ENCODE measurements around the gene BMERB1.
A peak's percentile ranks its signal among the peaks of the same experiment; 100 is the strongest.

BMERB1 gene

DNA sequence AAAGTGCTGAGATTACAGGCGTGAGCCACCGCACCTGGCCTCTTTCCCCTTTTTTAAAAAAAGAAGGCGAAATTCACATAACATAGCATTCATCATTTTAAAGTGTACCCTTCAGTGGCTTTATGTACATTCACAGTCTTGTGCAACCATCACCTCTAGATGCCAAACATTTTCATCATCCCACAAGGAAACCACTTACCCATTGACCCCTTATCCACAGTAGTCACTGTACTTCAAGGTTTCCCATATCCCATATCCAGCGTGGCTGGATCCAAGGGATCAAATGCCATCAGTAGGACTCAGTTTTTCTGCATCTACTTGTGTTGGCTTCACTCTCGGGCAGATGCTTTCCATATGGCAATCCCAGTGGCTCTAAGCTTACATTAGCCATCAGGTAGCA is 50.3 kb downstream of the BMERB1 start:
- no peak for DNase-seq (ENCODE audit: low read depth in 1 of 2, low spot score in 1 of 2)
- no peak for TF ChIP-seq JUND (IDR thresholded peaks at IDR 0.05; ENCODE audit: low read depth)
- in situ Hi-C loops (cut with HindIII; ENCODE audit: low pct_unique_long_range_greater_than_20kb, low sequenced_read_pairs) = no loop called here

GRCh38 chr16:15485175-15485574 is 50.8 kb downstream of the BMERB1 start:
- no peak for TF ChIP-seq JUND (IDR thresholded peaks at IDR 0.05; ENCODE audit: low read depth)
- in situ Hi-C loops (cut with HindIII; ENCODE audit: low pct_unique_long_range_greater_than_20kb, low sequenced_read_pairs) = no loop called here
- no peak for DNase-seq (ENCODE audit: low read depth in 1 of 2, low spot score in 1 of 2)

- TF ChIP-seq JUND (IDR thresholded peaks at IDR 0.05; ENCODE audit: low read depth) = no peak
- in situ Hi-C loops (cut with HindIII; ENCODE audit: low pct_unique_long_range_greater_than_20kb, low sequenced_read_pairs) = no loop called here
- DNase-seq (ENCODE audit: low read depth in 1 of 2, low spot score in 1 of 2) = no peak
Measured at GRCh38 chr16:15486661-15487060, 52.3 kb downstream of the BMERB1 start.

GRCh38 chr16:15487336-15488284 is 53.2 kb downstream of the BMERB1 start:
- no peak for TF ChIP-seq JUND (IDR thresholded peaks at IDR 0.05; ENCODE audit: low read depth)
- peak in 1 of 2 experiments; percentile 20 for DNase-seq (ENCODE audit: low read depth in 1 of 2, low spot score in 1 of 2)
- in situ Hi-C loops (cut with HindIII; ENCODE audit: low pct_unique_long_range_greater_than_20kb, low sequenced_read_pairs) = no loop called here

GRCh38 chr16:15489016-15489415 is 54.6 kb downstream of the BMERB1 start:
- no peak for TF ChIP-seq JUND (IDR thresholded peaks at IDR 0.05; ENCODE audit: low read depth)
- DNase-seq (ENCODE audit: low read depth in 1 of 2, low spot score in 1 of 2) = no peak
- in situ Hi-C loops (cut with HindIII; ENCODE audit: low pct_unique_long_range_greater_than_20kb, low sequenced_read_pairs) = no loop called here

GRCh38 chr16:15490123-15490711 is 55.8 kb downstream of the BMERB1 start:
- no peak for DNase-seq (ENCODE audit: low read depth in 1 of 2, low spot score in 1 of 2)
- in situ Hi-C loops (cut with HindIII; ENCODE audit: low pct_unique_long_range_greater_than_20kb, low sequenced_read_pairs) = no loop called here
- no peak for TF ChIP-seq JUND (IDR thresholded peaks at IDR 0.05; ENCODE audit: low read depth)

GRCh38 chr16:15491411-15491810 is 57.0 kb downstream of the BMERB1 start:
- in situ Hi-C loops (cut with HindIII; ENCODE audit: low pct_unique_long_range_greater_than_20kb, low sequenced_read_pairs) = no loop called here
- no peak for TF ChIP-seq JUND (IDR thresholded peaks at IDR 0.05; ENCODE audit: low read depth)
- DNase-seq (ENCODE audit: low read depth in 1 of 2, low spot score in 1 of 2) = no peak

- TF ChIP-seq JUND (IDR thresholded peaks at IDR 0.05; ENCODE audit: low read depth) = no peak
- DNase-seq (ENCODE audit: low read depth in 1 of 2, low spot score in 1 of 2) = no peak
- in situ Hi-C loops (cut with HindIII; ENCODE audit: low pct_unique_long_range_greater_than_20kb, low sequenced_read_pairs) = no loop called here
Measured at GRCh38 chr16:15492091-15492740, 57.8 kb downstream of the BMERB1 start.

DNA sequence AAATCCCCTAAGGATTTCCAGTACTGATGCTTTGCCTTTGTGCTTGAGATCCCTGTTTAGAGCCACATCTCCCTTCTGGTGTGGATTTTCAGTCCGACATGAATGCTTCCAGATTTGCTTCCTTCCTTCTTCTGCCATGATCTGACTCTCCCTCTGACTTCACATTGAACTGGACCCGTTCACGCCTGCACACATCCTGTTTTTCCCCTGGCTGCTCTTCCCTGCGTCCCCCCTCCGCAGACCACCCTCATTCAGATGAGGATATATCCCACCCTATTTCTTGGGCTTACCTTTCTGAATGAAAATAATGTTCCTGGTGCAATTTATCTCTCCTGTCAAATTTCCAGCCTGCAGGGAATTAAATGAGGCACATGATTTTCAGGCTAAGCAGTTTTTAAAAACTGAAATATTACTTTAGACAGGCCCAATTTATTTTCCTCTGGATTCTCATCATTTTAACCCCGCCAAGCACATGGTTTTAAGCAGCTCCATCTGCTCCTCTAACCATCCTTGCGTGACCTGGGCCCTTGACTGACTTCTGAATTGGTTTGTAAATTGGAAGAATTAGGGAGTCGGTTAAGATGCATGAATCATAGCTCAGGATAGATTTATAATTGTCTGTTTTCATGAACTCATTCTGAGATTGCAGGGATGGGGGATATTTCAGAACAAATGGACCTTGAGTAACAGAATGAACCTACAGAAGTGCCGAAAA is 59.2 kb downstream of the BMERB1 start:
- DNase-seq (ENCODE audit: low read depth in 1 of 2, low spot score in 1 of 2) = no peak
- in situ Hi-C loops (cut with HindIII; ENCODE audit: low pct_unique_long_range_greater_than_20kb, low sequenced_read_pairs) = no loop called here
- TF ChIP-seq JUND (IDR thresholded peaks at IDR 0.05; ENCODE audit: low read depth) = no peak

DNA sequence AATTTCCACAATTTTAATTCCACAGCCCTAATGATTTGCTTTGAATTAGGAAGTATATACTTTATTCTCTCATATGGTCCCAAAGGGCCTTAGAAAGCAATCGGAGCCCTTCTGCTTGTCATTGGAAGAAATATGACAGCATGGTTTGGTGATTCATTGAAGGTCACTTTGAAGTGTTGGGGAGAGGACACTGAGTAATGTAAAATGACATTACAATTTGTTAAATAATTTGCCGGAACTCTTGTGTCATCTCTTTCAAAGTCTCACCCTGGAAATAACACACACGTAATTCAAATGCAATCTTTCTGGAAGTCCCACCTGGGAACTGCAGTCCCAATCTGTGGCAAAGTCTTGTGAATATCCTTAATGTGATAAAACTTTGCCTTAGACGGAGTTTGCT is 59.8 kb downstream of the BMERB1 start:
- no peak for DNase-seq (ENCODE audit: low read depth in 1 of 2, low spot score in 1 of 2)
- no peak for TF ChIP-seq JUND (IDR thresholded peaks at IDR 0.05; ENCODE audit: low read depth)
- in situ Hi-C loops (cut with HindIII; ENCODE audit: low pct_unique_long_range_greater_than_20kb, low sequenced_read_pairs) = no loop called here

DNA sequence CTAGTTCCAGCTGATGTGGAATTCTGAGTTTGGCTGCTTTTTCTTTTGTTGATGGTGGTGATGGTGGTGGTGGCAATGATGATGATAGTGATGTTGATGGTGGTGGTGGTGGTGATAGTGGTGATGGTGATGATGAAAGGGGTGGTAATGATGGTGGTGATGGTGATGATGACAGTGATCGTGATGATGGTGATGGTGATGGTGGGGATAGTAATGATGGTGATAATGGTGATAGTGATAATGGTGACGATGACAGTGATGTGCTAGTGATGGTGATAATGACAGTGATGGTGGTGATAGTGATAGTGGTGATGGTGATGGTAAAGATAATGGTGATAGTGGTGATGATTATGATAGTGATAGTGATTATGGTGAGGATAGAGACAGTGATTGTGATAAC is 61.5 kb downstream of the BMERB1 start:
- no peak for TF ChIP-seq JUND (IDR thresholded peaks at IDR 0.05; ENCODE audit: low read depth)
- no peak for DNase-seq (ENCODE audit: low read depth in 1 of 2, low spot score in 1 of 2)
- in situ Hi-C loops (cut with HindIII; ENCODE audit: low pct_unique_long_range_greater_than_20kb, low sequenced_read_pairs) = no loop called here

DNA sequence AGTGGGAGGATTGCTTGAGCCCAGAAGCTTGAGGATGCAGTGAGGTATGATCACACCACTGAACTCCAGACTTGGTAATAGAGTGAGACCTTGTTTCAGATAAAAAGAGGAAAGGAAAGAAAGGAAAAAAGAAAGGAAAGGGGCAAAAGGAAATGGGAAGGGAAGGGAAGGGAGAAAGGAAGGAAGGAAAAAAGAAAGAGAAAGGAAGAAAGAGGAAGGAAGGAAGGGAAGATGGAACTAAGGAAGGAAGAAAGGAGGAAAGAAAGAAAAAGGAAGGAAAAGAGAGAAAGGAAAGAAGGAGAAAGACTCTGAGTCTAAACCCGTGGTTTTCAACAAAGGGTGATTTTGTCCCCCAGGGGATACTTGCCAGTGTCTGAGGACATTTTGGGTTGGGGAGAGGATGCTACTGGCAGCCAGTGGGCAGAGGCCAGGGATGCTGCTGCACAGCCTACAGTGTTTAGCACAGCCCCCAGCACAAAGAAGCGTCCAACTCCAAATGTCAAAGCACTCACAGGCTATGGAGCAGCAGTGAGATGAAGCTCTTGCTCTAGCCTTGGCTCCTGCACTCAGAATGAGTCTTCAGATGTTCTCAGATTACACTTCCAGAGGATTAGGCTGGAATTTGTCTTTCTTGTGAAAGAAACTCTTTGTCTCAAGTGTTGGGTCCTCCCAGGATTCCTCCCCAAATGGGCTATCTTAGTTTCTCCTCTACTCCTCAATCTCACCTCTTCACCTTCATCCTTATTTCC is 64.2 kb downstream of the BMERB1 start:
- TF ChIP-seq JUND (IDR thresholded peaks at IDR 0.05; ENCODE audit: low read depth) = no peak
- in situ Hi-C loops (cut with HindIII; ENCODE audit: low pct_unique_long_range_greater_than_20kb, low sequenced_read_pairs) = no loop called here
- no peak for DNase-seq (ENCODE audit: low read depth in 1 of 2, low spot score in 1 of 2)

All from T47D (cell line).